ENCODE data around the gene SCLY.

- TF ChIP-seq ZNF70 (CRISPR knock-in tag; IDR thresholded peaks at IDR 0.05) (no peak), TOX (CRISPR knock-in tag; IDR thresholded peaks at IDR 0.05; ENCODE audit: borderline replicate concordance) (no peak), ESRRG (CRISPR knock-in tag; IDR thresholded peaks at IDR 0.05) (no peak), PATZ1 (CRISPR knock-in tag; IDR thresholded peaks at IDR 0.05; ENCODE audit: borderline replicate concordance) (no peak), BACH2 (CRISPR knock-in tag; IDR thresholded peaks at IDR 0.05; ENCODE audit: borderline replicate concordance) (no peak), SNAI2 (CRISPR knock-in tag; IDR thresholded peaks at IDR 0.05) (no peak), RARB (CRISPR knock-in tag; IDR thresholded peaks at IDR 0.05) (no peak)
Measured at GRCh38 chr2:238145046-238145445, 84.2 kb downstream of the SCLY start.

Measured in SK-N-SH treated with all-trans-retinoic acid at 6 μM for 48 hours (cell line).